ENCODE data around the gene SNX5.

The SNX5 gene

GRCh38 chr20:17992224-17992637 is 23.6 kb upstream of the SNX5 start:
- Histone ChIP-seq H2BK12ac (ENCODE audit: low read length) (no peak overlapping the region), H2BK120ac (ENCODE audit: insufficient read depth, low read length, poor library complexity) (no peak overlapping the region), H3K79me1 (ENCODE audit: low read length) (peaks cover 4% of the 10 kb centered on the region), H3K18ac (ENCODE audit: low read length) (no peak overlapping the region), H2AK5ac (ENCODE audit: low read length) (no peak overlapping the region), H3K23ac (ENCODE audit: low read length) (no peak overlapping the region), H4K12ac (ENCODE audit: low read depth, low read length) (no peak overlapping the region), H4K8ac (ENCODE audit: low read depth, low read length) (no peak overlapping the region), H3K14ac (ENCODE audit: low read length) (no peak overlapping the region), H3K4ac (ENCODE audit: low read depth, low read length) (no peak overlapping the region), H3K9me3 (ENCODE audit: insufficient read depth, low read depth, low read length) (no peaks in the 10 kb centered on the region), H2BK5ac (ENCODE audit: low read depth, low read length, poor library complexity) (no peak overlapping the region), H3K36me3 (ENCODE audit: control insufficient read depth in 1 of 2, insufficient read depth in 2 of 2, low read length in 2 of 2) (peaks cover 10% of the 10 kb centered on the region in 2 experiments), H2AFZ (ENCODE audit: insufficient read depth, low read length, poor library complexity) (no peak overlapping the region), H3K27ac (ENCODE audit: low read depth, low read length) (no peak overlapping the region), H3K9ac (ENCODE audit: low read length) (no peak overlapping the region), H3K4me2 (ENCODE audit: low read length) (no peak overlapping the region), H3K79me2 (ENCODE audit: control insufficient read depth, insufficient read depth, low read length, poor library complexity) (no peaks in the 10 kb centered on the region), H3K4me3 (ENCODE audit: low read depth, low read length) (no peak overlapping the region), H3K27me3 (ENCODE audit: insufficient read depth, low read length) (no peaks in the 10 kb centered on the region), H4K91ac (ENCODE audit: low read depth, low read length) (no peak overlapping the region), H3K4me1 (ENCODE audit: control insufficient read depth in 1 of 2, insufficient read depth in 2 of 2, low read length in 2 of 2) (no peaks in the 10 kb centered on the region)
- no CpG with 5 or more reads among the region's 6 CpGs for WGBS (ENCODE audit: extremely low coverage, insufficient coverage, insufficient read length)
- DNase-seq, result no peak

- Histone ChIP-seq H3K36me3 (ENCODE audit: control insufficient read depth in 1 of 2, insufficient read depth in 2 of 2, low read length in 2 of 2) (peaks cover 10% of the 10 kb centered on the region in 2 experiments), H2AFZ (ENCODE audit: insufficient read depth, low read length, poor library complexity) (no peak overlapping the region)
- peak; percentile 91 to 98 for DNase-seq
Measured at GRCh38 chr20:17990278-17990972, 21.8 kb upstream of the SNX5 start.

GRCh38 chr20:17987988-17988387 is 19.4 kb upstream of the SNX5 start:
- no peak overlapping the region for H3K4ac ChIP-seq (ENCODE audit: low read depth, low read length)
- no peak overlapping the region for H3K14ac ChIP-seq (ENCODE audit: low read length)
- WGBS (ENCODE audit: extremely low coverage, insufficient coverage, insufficient read length), result no CpG with 5 or more reads among the region's 3 CpGs
- no peak overlapping the region for H2BK5ac ChIP-seq (ENCODE audit: low read depth, low read length, poor library complexity)
- H2AFZ ChIP-seq (ENCODE audit: insufficient read depth, low read length, poor library complexity), result no peak overlapping the region
- no peak overlapping the region for H3K18ac ChIP-seq (ENCODE audit: low read length)
- no peak overlapping the region for H3K27ac ChIP-seq (ENCODE audit: low read depth, low read length)
- H4K12ac ChIP-seq (ENCODE audit: low read depth, low read length), result no peak overlapping the region
- H3K4me2 ChIP-seq (ENCODE audit: low read length), result no peak overlapping the region
- H3K36me3 ChIP-seq (ENCODE audit: control insufficient read depth in 1 of 2, insufficient read depth in 2 of 2, low read length in 2 of 2), result peaks cover 10 to 12% of the 10 kb centered on the region in 2 experiments
- H3K27me3 ChIP-seq (ENCODE audit: insufficient read depth, low read length), result no peaks in the 10 kb centered on the region
- H3K4me1 ChIP-seq (ENCODE audit: control insufficient read depth in 1 of 2, insufficient read depth in 2 of 2, low read length in 2 of 2), result peaks cover 0 to 2% of the 10 kb centered on the region in 2 experiments
- H3K79me2 ChIP-seq (ENCODE audit: control insufficient read depth, insufficient read depth, low read length, poor library complexity), result no peaks in the 10 kb centered on the region
- no peak overlapping the region for H3K9ac ChIP-seq (ENCODE audit: low read length)
- no peak for DNase-seq
- H2BK12ac ChIP-seq (ENCODE audit: low read length), result no peak overlapping the region
- peaks cover 4% of the 10 kb centered on the region for H3K79me1 ChIP-seq (ENCODE audit: low read length)
- H2AK5ac ChIP-seq (ENCODE audit: low read length), result no peak overlapping the region
- no peak overlapping the region for H4K8ac ChIP-seq (ENCODE audit: low read depth, low read length)
- no peaks in the 10 kb centered on the region for H3K9me3 ChIP-seq (ENCODE audit: insufficient read depth, low read depth, low read length)
- no peak overlapping the region for H3K4me3 ChIP-seq (ENCODE audit: low read depth, low read length)
- no peak overlapping the region for H2BK120ac ChIP-seq (ENCODE audit: insufficient read depth, low read length, poor library complexity)
- H4K91ac ChIP-seq (ENCODE audit: low read depth, low read length), result no peak overlapping the region
- no peak overlapping the region for H3K23ac ChIP-seq (ENCODE audit: low read length)

More at GRCh38 chr20:17990278-17990972, 21.8 kb upstream of the SNX5 start:
- Histone ChIP-seq H3K4me3 (ENCODE audit: low read depth, low read length) (no peak overlapping the region), H3K27ac (ENCODE audit: low read depth, low read length) (no peak overlapping the region), H3K4me1 (ENCODE audit: control insufficient read depth in 1 of 2, insufficient read depth in 2 of 2, low read length in 2 of 2) (no peaks in the 10 kb centered on the region), H3K9ac (ENCODE audit: low read length) (no peak overlapping the region), H3K27me3 (ENCODE audit: insufficient read depth, low read length) (no peaks in the 10 kb centered on the region), H2BK5ac (ENCODE audit: low read depth, low read length, poor library complexity) (no peak overlapping the region), H3K4me2 (ENCODE audit: low read length) (no peak overlapping the region), H4K12ac (ENCODE audit: low read depth, low read length) (peak overlapping the region; percentile 59), H3K9me3 (ENCODE audit: insufficient read depth, low read depth, low read length) (no peaks in the 10 kb centered on the region), H2AK5ac (ENCODE audit: low read length) (no peak overlapping the region), H3K4ac (ENCODE audit: low read depth, low read length) (no peak overlapping the region), H3K23ac (ENCODE audit: low read length) (no peak overlapping the region), H2BK120ac (ENCODE audit: insufficient read depth, low read length, poor library complexity) (no peak overlapping the region), H3K79me2 (ENCODE audit: control insufficient read depth, insufficient read depth, low read length, poor library complexity) (no peaks in the 10 kb centered on the region), H3K79me1 (ENCODE audit: low read length) (peaks cover 4% of the 10 kb centered on the region), H3K18ac (ENCODE audit: low read length) (no peak overlapping the region), H4K91ac (ENCODE audit: low read depth, low read length) (peak overlapping the region; percentile 83), H3K14ac (ENCODE audit: low read length) (no peak overlapping the region), H2BK12ac (ENCODE audit: low read length) (no peak overlapping the region), H4K8ac (ENCODE audit: low read depth, low read length) (peak overlapping the region; percentile 20)
- no CpG with 5 or more reads among the region's 10 CpGs for WGBS (ENCODE audit: extremely low coverage, insufficient coverage, insufficient read length)

GRCh38 chr20:17985388-17986018 is 16.9 kb upstream of the SNX5 start:
- no peak overlapping the region for H4K8ac ChIP-seq (ENCODE audit: low read depth, low read length)
- no peaks in the 10 kb centered on the region for H3K9me3 ChIP-seq (ENCODE audit: insufficient read depth, low read depth, low read length)
- H3K27ac ChIP-seq (ENCODE audit: low read depth, low read length), result peak overlapping the region; percentile 26
- no peak overlapping the region for H4K12ac ChIP-seq (ENCODE audit: low read depth, low read length)
- H2AFZ ChIP-seq (ENCODE audit: insufficient read depth, low read length, poor library complexity), result no peak overlapping the region
- H3K4ac ChIP-seq (ENCODE audit: low read depth, low read length), result no peak overlapping the region
- H3K14ac ChIP-seq (ENCODE audit: low read length), result no peak overlapping the region
- H3K36me3 ChIP-seq (ENCODE audit: control insufficient read depth in 1 of 2, insufficient read depth in 2 of 2, low read length in 2 of 2), result peaks cover 11 to 12% of the 10 kb centered on the region in 2 experiments
- no peak overlapping the region for H3K4me2 ChIP-seq (ENCODE audit: low read length)
- H3K4me3 ChIP-seq (ENCODE audit: low read depth, low read length), result no peak overlapping the region
- no peak overlapping the region for H2AK5ac ChIP-seq (ENCODE audit: low read length)
- peaks cover 0 to 2% of the 10 kb centered on the region in 2 experiments for H3K4me1 ChIP-seq (ENCODE audit: control insufficient read depth in 1 of 2, insufficient read depth in 2 of 2, low read length in 2 of 2)
- H3K79me1 ChIP-seq (ENCODE audit: low read length), result peaks cover 4% of the 10 kb centered on the region
- no peaks in the 10 kb centered on the region for H3K79me2 ChIP-seq (ENCODE audit: control insufficient read depth, insufficient read depth, low read length, poor library complexity)
- no peak overlapping the region for H4K91ac ChIP-seq (ENCODE audit: low read depth, low read length)
- DNase-seq, result peak; percentile 51 to 89
- no peak overlapping the region for H2BK5ac ChIP-seq (ENCODE audit: low read depth, low read length, poor library complexity)
- WGBS (ENCODE audit: extremely low coverage, insufficient coverage, insufficient read length), result 100% methylated on average over 2 of the region's 7 CpGs
- no peak overlapping the region for H3K23ac ChIP-seq (ENCODE audit: low read length)
- no peak overlapping the region for H2BK120ac ChIP-seq (ENCODE audit: insufficient read depth, low read length, poor library complexity)
- H3K9ac ChIP-seq (ENCODE audit: low read length), result no peak overlapping the region
- H2BK12ac ChIP-seq (ENCODE audit: low read length), result no peak overlapping the region
- H3K27me3 ChIP-seq (ENCODE audit: insufficient read depth, low read length), result no peaks in the 10 kb centered on the region
- H3K18ac ChIP-seq (ENCODE audit: low read length), result no peak overlapping the region

Data from trophoblast cell (in vitro differentiated cells and primary cell).